Measurements from ENCODE around the gene SDR9C7.

DNA sequence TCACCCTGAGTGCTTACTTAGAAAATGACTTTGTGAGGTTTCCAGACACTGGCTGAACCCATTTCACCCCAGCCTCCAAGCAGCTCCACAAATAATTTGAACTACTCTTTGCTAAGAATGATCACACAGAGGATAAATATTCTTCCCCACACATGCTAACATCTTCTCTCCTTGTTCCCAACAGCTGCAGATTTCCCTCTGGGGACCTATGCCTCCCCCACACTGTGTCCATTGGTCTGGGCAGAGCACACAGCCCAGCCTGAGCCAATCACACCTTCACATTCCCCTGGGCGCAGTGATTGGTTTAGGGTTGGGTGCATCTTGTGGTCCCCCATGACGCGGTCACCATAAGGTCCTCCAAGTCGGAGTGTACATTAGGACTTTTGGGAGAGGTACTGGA is 6.9 kb downstream of the SDR9C7 start:
- TF ChIP-seq POLR2A (IDR thresholded peaks at IDR 0.05; ENCODE audit: low read length): no peak
- no peak for TF ChIP-seq GATA1 (IDR thresholded peaks at IDR 0.05; ENCODE audit: low read depth, low read length)
